Thoracic aorta (tissue), 2 donors: ENCODE measurements around the gene PKN1. TPM values are rescaled to one million over a fixed set of nuclear protein-coding genes. Genes with fewer than 3 reads are reported as not detected.

Source experiments
- ATAC-seq: fragments of 150-250 bp; one replicate; pipeline ENCODE4 v1.8.0; 2017; ENCODE audit warnings: low read depth; ENCODE audit not compliant: insufficient number of reproducible peaks, low FRiP score
- DNase-seq: peaks from one replicate; pipeline ENCODE4 v3.0.0-alpha.2; 2020; ENCODE audit warnings: low spot score
- H3K27ac ChIP-seq, 2 donors: fragments of 200-600 bp; sonication (generic); 1 replicate in 1 of 2; 2 replicates in 1 of 2; pipeline ENCODE4 v1.5.1; 2016; ENCODE audit warnings: mild to moderate bottlenecking in 2 of 2, moderate library complexity in 2 of 2
- H3K27me3 ChIP-seq: fragments of 200-600 bp; sonication (generic); replicated peaks from 2 replicates; pipeline ENCODE4 v1.6.0; 2016; ENCODE audit warnings: mild to moderate bottlenecking; ENCODE audit not compliant: insufficient read depth
- H3K36me3 ChIP-seq: fragments of 200-600 bp; sonication (generic); one replicate; pipeline ENCODE4 v1.5.1; 2016
- H3K4me1 ChIP-seq, 2 donors: fragments of 200-600 bp; sonication (generic); 1 replicate in 1 of 2; 2 replicates in 1 of 2; pipeline versions ENCODE4 v1.5.1 to v1.6.0; 2016; ENCODE audit warnings: low read depth in 2 of 2, mild to moderate bottlenecking in 1 of 2; ENCODE audit not compliant: control insufficient read depth in 1 of 2
- H3K4me3 ChIP-seq: fragments of 200-600 bp; sonication (generic); 2 replicates; pipeline ENCODE4 v1.5.1; 2016; ENCODE audit warnings: mild to moderate bottlenecking
- H3K9me3 ChIP-seq: fragments of 200-600 bp; sonication (generic); 2 replicates; pipeline ENCODE4 v1.5.1; 2016
- total RNA-seq, 2 donors: library from RNA; depleted of rRNA; stranded (reverse); fragments of >200 nt; gene quantifications; one replicate each; pipeline versions ENCODE4 v1.1.0 to v1.2.3, GENCODE V29; 2016
- TF ChIP-seq, protein P1 (sequence below): fragments of 200-600 bp; sonication (generic); IDR thresholded peaks from one replicate; pipeline ENCODE4 v1.5.1; 2019; ENCODE audit warnings: antibody characterized with exemption

PKN1 gene
- total RNA-seq, 2 donors from 2014 or later: 93.8 to 139 TPM

DNA sequence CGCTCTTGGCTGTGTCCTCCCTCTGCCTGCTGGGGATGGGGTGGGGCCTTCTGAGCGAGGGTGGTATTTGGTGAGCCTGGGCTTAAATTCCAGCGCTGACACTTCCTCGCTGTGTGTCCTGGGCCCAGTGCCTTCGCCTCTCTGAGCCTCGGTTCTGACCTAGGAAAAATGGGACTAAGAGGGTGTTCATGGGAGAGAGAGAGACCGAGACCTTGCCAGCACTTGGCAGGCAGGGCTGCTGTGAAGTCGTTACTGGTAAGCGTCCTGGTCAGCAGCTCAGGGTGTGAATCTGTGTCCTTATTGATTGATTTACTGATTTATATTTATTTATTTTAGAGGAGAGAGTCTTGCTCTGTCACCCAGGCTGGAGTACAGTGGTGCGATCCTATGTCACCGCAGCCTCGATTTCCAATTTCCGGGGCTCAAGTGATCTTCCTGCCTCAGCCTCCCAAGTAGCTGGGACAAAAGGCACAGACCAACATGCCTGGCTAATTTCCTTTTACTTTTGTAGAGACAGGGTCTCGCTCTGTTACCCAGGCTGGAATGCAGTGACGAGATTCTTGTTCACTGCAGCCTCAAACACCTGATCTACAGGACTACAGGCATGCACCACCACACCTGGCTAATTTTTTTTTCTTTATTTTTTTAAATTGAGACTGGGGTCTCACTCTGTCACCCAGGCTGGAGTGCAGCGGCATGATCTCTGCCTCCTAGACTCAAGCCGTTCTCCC lies 2.4 kb downstream of the PKN1 start:
- no peak for DNase-seq
- peak overlapping the region; percentile 95 for H3K4me3 ChIP-seq
- peaks cover 15 to 36% of the 10 kb centered on the region in 2 donors for H3K4me1 ChIP-seq
- no peaks in the 10 kb centered on the region for H3K36me3 ChIP-seq
- TF ChIP-seq, protein P1, sequence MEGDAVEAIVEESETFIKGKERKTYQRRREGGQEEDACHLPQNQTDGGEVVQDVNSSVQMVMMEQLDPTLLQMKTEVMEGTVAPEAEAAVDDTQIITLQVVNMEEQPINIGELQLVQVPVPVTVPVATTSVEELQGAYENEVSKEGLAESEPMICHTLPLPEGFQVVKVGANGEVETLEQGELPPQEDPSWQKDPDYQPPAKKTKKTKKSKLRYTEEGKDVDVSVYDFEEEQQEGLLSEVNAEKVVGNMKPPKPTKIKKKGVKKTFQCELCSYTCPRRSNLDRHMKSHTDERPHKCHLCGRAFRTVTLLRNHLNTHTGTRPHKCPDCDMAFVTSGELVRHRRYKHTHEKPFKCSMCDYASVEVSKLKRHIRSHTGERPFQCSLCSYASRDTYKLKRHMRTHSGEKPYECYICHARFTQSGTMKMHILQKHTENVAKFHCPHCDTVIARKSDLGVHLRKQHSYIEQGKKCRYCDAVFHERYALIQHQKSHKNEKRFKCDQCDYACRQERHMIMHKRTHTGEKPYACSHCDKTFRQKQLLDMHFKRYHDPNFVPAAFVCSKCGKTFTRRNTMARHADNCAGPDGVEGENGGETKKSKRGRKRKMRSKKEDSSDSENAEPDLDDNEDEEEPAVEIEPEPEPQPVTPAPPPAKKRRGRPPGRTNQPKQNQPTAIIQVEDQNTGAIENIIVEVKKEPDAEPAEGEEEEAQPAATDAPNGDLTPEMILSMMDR: no peak
- H3K9me3 ChIP-seq: no peaks in the 10 kb centered on the region
- H3K27ac ChIP-seq: peak overlapping the region; percentile 70 to 82
- no peaks in the 10 kb centered on the region for H3K27me3 ChIP-seq
- ATAC-seq: no peak

DNA sequence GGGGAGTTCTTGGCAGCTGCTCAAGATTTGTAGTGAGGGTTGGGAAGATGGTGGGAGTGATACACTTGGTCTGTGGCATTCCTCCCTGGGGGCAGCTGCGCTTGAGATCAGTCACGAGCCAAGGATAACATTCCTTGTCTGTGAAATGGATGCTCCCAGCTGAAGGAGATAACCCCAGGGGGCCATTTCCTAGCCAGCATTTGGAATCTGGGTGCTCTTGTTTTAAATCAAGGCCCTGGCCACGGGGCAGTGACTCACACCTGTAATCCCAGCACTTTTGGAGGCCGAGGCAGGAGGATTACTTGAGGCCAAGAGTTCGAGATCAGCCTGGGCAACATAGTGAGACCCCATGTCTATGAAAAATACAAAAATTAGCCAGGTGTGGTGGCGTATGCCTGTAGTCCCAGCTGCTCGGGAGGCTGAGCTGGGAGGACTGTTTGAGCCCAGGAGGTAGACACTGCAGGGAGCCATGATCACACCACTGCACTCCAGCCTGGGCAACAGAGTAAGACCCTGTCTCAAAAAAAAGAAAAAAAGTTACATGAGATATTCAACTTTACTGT lies 4.6 kb downstream of the PKN1 start:
- H3K4me1 ChIP-seq: peaks cover 18 to 24% of the 10 kb centered on the region in 2 donors
- TF ChIP-seq, protein P1: no peak

DNA sequence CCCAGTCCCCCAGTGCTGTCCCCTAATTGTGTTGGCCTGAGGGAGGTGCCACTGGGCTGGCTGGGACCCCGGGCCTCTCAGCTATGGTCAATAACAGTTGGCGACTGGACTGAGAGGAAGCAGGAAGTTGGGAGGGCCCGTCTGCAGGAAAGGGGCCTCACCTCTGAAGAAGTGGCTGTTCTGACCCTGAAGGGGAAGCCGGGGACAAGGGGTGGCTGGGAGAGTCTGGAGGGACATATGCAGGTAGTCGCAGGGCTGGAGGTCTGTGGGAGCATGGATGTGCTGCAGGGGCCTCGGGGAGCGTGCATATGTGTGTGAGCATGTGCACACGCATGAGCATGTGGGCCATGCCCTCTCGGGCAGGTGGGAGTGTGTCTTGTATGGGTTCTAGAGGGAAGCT lies 5.9 kb downstream of the PKN1 start:
- TF ChIP-seq, protein P1: no peak
- Histone ChIP-seq H3K4me3 (no peak overlapping the region), H3K9me3 (no peaks in the 10 kb centered on the region), H3K27me3 (no peaks in the 10 kb centered on the region), H3K4me1 (peaks cover 15 to 20% of the 10 kb centered on the region in 2 donors), H3K27ac (no peak overlapping the region), H3K36me3 (peaks cover 25% of the 10 kb centered on the region)
- DNase-seq: no peak
- ATAC-seq: no peak

More for the DNA sequence above, 4.6 kb downstream of the PKN1 start:
- DNase-seq (no peak), ATAC-seq (no peak)
- Histone ChIP-seq H3K4me3 (no peak overlapping the region), H3K36me3 (peaks cover 13% of the 10 kb centered on the region), H3K27ac (no peak overlapping the region), H3K9me3 (no peaks in the 10 kb centered on the region), H3K27me3 (no peaks in the 10 kb centered on the region)

- DNase-seq: no peak
- peak overlapping the region; percentile 57 for H3K4me3 ChIP-seq
- H3K4me1 ChIP-seq: peaks cover 5 to 10% of the 10 kb centered on the region in 2 donors
- H3K27ac ChIP-seq: no peak overlapping the region
- H3K9me3 ChIP-seq: no peaks in the 10 kb centered on the region
- no peaks in the 10 kb centered on the region for H3K27me3 ChIP-seq
- peaks cover 35% of the 10 kb centered on the region for H3K36me3 ChIP-seq
- TF ChIP-seq, protein P1: no peak
- no peak for ATAC-seq
Measured at GRCh38 chr19:14440049-14440448, 6.9 kb downstream of the PKN1 start.

DNA sequence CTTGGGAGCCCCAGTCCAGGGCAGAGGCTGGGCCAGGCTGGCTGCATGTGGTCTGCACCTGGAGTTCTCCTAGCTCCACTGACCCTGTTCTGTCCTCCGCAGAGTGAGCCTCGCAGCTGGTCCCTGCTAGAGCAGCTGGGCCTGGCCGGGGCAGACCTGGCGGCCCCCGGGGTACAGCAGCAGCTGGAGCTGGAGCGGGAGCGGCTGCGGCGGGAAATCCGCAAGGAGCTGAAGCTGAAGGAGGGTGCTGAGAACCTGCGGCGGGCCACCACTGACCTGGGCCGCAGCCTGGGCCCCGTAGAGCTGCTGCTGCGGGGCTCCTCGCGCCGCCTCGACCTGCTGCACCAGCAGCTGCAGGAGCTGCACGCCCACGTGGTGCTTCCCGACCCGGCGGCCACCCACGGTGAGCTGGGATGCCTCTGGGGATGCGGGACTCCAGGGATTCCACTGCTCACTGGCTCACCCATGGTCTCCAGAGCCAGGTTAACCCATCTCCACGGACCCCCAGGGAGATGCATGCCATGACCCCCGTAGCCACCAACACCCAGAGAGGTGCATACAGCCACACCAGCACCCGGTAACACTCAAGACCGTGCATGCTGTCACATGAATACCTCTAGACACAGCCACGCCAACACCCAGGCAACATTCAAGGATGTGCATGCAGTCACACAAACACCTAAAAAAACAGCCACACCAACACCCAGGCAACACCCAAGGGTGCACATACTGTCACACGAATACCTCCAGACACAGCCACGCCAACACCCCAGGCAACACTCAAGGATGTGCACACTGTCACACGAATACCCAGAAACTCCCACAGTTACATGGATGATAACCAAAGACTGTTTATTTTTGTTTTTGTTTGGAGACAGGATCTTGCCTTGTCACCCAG lies 8.2 kb downstream of the PKN1 start:
- DNase-seq (no peak), ATAC-seq (no peak)
- Histone ChIP-seq H3K27me3 (no peaks in the 10 kb centered on the region), H3K4me1 (peaks cover 3 to 5% of the 10 kb centered on the region in 2 donors), H3K36me3 (peaks cover 46% of the 10 kb centered on the region), H3K27ac (no peak overlapping the region), H3K9me3 (no peaks in the 10 kb centered on the region), H3K4me3 (no peak overlapping the region)
- TF ChIP-seq, protein P1: no peak
